Measurements from ENCODE around the gene ZNF317.
"Not testable (repeated sequence)": the region's sequence is repeated elsewhere in the genome, so short reads cannot be mapped to it uniquely, and the experiment has no call there.

Gene ZNF317

DNA sequence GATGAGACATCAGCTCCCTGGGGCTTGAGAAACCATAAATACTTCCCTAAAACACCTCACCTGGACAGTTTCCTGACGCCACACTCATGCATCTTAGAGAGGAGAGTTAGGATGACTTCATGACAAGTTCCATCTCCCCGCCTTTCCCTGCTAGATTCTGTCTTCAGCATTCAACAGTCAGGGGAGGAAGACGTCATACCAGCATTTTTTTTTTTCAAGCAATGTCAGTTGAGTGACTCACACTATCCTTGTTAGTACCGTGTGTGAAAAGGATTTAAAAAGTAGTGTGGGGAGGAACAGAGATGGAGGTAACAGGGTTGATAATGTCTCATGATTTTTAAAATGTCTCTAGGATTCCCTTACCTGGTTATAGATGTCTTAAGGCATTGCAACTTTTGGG is 38.7 kb downstream of the ZNF317 start, which contains the start of gene OR7D2:
TSS of gene OR7D2 (plus strand) at position 79 of the 400 bp plus-strand sequence. CDS start 6,803 bp downstream, outside the sequence.
- DNase-seq, result no peak

DNA sequence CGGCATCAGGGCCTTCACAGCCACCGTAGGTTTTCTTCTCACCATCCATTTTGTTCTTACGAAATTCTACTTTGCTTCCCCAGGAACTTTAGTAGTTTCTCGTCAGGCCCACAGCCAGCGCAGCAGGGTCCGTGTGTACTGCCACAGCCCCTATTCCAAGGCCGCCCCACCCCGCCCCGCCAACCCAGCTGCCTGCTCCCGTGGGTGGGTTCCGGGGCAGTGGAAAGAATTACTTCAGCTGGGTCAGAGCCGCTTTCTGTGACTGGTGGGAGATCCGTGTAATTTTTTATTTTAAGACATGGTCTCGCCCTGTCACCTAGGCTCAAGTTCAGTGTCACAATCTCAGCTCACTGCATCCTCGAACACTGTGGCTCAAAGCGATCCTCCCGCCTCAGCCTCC is 42.8 kb downstream of the ZNF317 start:
- DNase-seq, result no peak

DNA sequence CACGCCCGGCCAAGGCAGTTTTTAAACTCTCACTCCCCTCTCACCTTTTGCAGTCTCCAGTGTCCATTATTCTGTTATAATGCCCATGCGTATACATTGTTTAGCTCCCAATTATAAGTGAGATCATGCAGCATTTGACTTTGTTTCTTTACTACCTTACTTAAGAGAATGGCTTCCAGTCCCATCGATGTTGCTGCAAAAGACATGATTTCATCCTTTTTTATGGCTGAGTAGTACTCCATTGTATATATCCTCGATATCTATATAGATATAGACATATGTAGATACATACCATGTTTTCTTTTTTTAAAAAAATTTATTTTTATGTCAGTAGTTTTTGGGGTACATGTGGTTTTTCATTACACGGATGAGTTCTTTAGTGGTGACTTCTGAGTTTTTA is 47.0 kb downstream of the ZNF317 start:
- no peak for DNase-seq

DNA sequence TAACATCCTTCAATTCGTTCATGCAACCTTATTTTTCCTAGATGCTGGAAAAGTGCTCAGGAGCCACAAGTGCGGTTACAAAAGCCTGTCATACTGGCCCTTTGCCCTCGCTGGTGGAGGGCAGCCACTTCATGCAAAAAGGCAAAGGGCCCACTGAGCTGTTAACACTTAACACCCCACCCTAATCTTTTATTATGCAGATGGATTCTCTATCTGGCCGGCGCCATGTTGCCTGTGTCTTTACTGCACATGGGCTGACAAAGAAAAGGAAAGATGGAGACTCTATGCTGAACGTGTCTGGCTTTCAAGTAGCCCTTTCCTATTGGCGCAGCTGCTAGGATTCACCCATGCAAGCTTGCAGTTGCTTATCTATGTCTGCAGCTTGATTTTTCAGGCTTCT is 49.3 kb downstream of the ZNF317 start:
- DNase-seq, result no peak

DNA sequence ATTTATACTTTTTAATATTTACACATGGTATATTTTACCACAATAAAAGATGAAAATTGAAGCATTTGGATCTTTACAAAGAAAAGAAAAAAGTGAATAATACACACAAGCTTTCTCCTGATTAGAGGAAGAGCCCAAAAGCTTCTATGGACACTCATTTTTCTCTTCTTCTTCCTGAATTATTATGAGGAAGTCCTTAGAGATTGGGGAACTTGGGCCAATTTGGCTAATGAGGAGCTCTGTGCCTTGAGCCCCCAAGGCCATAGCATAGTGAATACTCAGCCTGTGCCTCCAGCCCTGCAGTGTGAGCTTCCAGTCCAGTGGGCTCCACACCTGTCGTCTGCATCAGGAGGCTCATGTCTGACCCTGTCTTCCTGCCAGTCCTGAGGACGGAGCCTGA is 57.8 kb downstream of the ZNF317 start:
- DNase-seq, result not testable (repeated sequence)

DNA sequence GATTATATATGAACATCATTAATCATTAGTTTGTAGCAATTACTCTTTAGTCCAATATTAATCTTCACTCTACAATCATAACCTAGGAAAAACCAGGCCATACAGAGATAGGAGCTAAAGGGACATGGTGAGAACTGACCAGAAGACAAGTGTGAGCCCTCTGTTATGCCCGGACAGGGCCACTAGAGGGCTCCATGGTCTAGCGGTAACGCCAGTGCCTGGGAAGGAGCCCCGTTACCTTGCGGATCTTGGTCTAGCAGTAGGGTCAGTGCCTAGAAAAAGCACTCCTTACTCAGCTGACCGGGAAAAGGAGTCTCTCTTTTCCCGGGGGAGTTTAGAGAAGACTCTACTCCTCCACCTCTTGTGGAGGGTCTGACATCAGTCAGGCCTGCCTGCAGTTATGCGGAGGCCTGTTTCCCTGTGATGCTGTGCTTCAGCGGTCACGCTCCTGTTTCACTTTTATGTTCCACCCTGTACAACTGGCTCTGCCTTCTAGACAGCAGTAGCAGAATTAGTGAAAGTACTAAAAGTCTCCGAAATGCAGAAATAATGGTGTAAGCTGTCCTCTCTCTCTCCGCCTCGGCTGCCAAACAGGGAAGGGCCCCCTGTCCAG is 65.4 kb downstream of the ZNF317 start:
- peak; percentile 56 for DNase-seq

All from DMS79 treated with DMSO at 0.1 percent for 48 hours (cell line).